Panc1 (cell line): Measurements from ENCODE around the gene CTRB1. TPM values are rescaled to one million over a fixed set of nuclear protein-coding genes. Genes with fewer than 3 reads are reported as not detected.
"Not testable (repeated sequence)": the region's sequence is repeated elsewhere in the genome, so short reads cannot be mapped to it uniquely, and the experiment has no call there.

Experiments
- ATAC-seq: fragments of 200-7000 bp; cut with Tn5 transposase; 2 replicates; pipeline ENCODE4 v1.9.1; 2020; ENCODE audit warnings: mild to moderate bottlenecking, moderate library complexity
- BruUV-seq: library from RNA; stranded (reverse); fragments of 400-500 nt; replicated peaks from 2 replicates; lab custom pipeline; 2021; lab: Mats Ljungman, UMichigan
- CTCF ChIA-PET: fragments of 300-600 bp; sonication (Branson Sonifier 250); formaldehyde crosslinking; loops from one replicate; lab custom pipeline; 2022; ENCODE audit warnings: antibody characterized with exemption; lab: Charles Lee
- POLR2A ChIA-PET: fragments of 300-600 bp; sonication (Branson Sonifier 250); formaldehyde crosslinking; loops from one replicate; lab custom pipeline; 2022; ENCODE audit warnings: antibody characterized with exemption; lab: Charles Lee
- DNase-seq: peaks from one replicate; pipeline ENCODE4 v3.0.0-alpha.2; 2010; ENCODE audit warnings: low read depth, low spot score
- H3K27ac ChIP-seq: 2 replicates; pipeline ENCODE4 v1.5.1; 2011; ENCODE audit warnings: mild to moderate bottlenecking, low read length, inconsistent platforms
- H3K27me3 ChIP-seq: fragments of 200-500 bp; sonication (Bioruptor generic); 2 replicates; pipeline ENCODE4 v1.6.0; 2014; ENCODE audit warnings: low read length, inconsistent platforms; ENCODE audit not compliant: control insufficient read depth, insufficient read depth
- H3K36me3 ChIP-seq: fragments of 200-500 bp; sonication (Bioruptor generic); 2 replicates; pipeline ENCODE4 v1.5.1; 2014; ENCODE audit warnings: inconsistent platforms, mild to moderate bottlenecking, low read length, moderate library complexity; ENCODE audit not compliant: control insufficient read depth, insufficient read depth
- H3K4me1 ChIP-seq: 2 replicates; pipeline ENCODE4 v1.5.1; 2011; ENCODE audit warnings: inconsistent platforms, mild to moderate bottlenecking, low read length, moderate library complexity; ENCODE audit not compliant: control insufficient read depth, insufficient read depth
- H3K4me3 ChIP-seq, 2 experiments: 2 replicates each; pipeline ENCODE4 v1.5.1; 2011 to 2012; ENCODE audit warnings: low read depth in 2 of 2, low read length in 2 of 2, mild to moderate bottlenecking in 2 of 2, inconsistent platforms in 1 of 2, moderate library complexity in 1 of 2
- H3K9me3 ChIP-seq: fragments of 200-500 bp; sonication (Bioruptor generic); 2 replicates; pipeline ENCODE4 v1.5.1; 2014; ENCODE audit warnings: low read depth, mild to moderate bottlenecking, inconsistent platforms, low read length, moderate library complexity; ENCODE audit not compliant: control insufficient read depth, insufficient read depth
- POLR2AphosphoS5 ChIP-seq: IDR thresholded peaks from 2 replicates; pipeline ENCODE4 v1.6.1; 2012; ENCODE audit warnings: mild to moderate bottlenecking, low read depth, low read length, moderate library complexity
- SIN3A ChIP-seq: IDR thresholded peaks from 2 replicates; pipeline ENCODE4 v1.6.1; 2012; ENCODE audit warnings: low read depth, mild to moderate bottlenecking, low read length, moderate library complexity, borderline replicate concordance; ENCODE audit not compliant: insufficient read depth
- TCF7L2 ChIP-seq: IDR thresholded peaks from 2 replicates; pipeline ENCODE4 v1.6.1; 2011; ENCODE audit warnings: mild to moderate bottlenecking, low read depth, low read length, inconsistent platforms
- in situ Hi-C: cut with HindIII; loops from 2 replicates; pipeline ENCODE4 v1.10.0; 2016; ENCODE audit warnings: low sequenced_read_pairs, low pct_unique_long_range_greater_than_20kb
- intact Hi-C: fragments of 100-400 bp; cut with micrococcal nuclease; formaldehyde crosslinking; loops from one replicate; pipeline ENCODE4 v1.10.0; 2022; ENCODE audit not compliant: unreplicated experiment
- total RNA-seq: library from RNA; stranded (reverse); gene quantifications from one replicate; pipeline ENCODE4 v1.2.1, GENCODE V29; 2021; ENCODE audit not compliant: unreplicated experiment
- TF ChIP-seq, protein P1 (sequence below): fragments of 450-650 bp; IDR thresholded peaks from 2 replicates; pipeline ENCODE4 v1.5.1; 2017; ENCODE audit warnings: mild to moderate bottlenecking
- TF ChIP-seq, protein P2 (sequence below), 2 experiments: IDR thresholded peaks; 2 replicates each; pipeline ENCODE4 v1.6.1; 2011 to 2012; ENCODE audit warnings: low read depth in 2 of 2, control low read depth in 1 of 2, low read length in 1 of 2, mild to moderate bottlenecking in 1 of 2, moderate library complexity in 1 of 2; ENCODE audit not compliant: insufficient read depth in 1 of 2

The CTRB1 gene
- total RNA-seq, 1 experiment from 2014 or later: 2.7 TPM

DNA sequence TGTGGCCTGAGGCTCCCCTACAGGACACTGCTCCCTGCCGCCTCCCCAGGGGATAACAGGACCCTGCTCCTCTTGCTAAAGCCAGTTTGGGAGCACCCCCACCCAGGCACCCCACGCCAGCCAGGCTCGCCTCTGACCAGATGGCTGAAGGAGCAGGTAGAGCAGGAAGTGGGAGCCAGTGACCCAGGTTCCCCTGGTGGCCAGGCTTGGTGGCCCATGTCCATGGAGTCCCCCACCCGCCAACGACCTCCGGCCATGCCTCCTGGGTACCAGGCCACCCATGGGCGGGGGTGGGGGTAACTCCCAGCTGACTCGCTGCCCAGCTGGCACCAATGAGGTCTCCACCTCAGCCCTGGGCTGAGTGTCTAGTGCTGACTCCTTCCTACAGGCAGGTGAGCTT is 22.6 kb downstream of the CTRB1 start:
- ATAC-seq (no peak), DNase-seq (no peak)
- intact Hi-C loops: no loop called here
- Histone ChIP-seq H3K27ac (0 out of 2 replicates have a peak overlapping the region, but pooled peaks have one; percentile 12), H3K36me3 (no peaks in the 10 kb centered on the region; the same call in 1 of the 2 replicates), H3K4me3 (no peak overlapping the region), H3K4me1 (peaks cover 55% of the 10 kb centered on the region), H3K9me3 (no peaks in the 10 kb centered on the region), H3K27me3 (no peaks in the 10 kb centered on the region)
- POLR2A ChIA-PET: no interaction called here
- TF ChIP-seq, protein P1, sequence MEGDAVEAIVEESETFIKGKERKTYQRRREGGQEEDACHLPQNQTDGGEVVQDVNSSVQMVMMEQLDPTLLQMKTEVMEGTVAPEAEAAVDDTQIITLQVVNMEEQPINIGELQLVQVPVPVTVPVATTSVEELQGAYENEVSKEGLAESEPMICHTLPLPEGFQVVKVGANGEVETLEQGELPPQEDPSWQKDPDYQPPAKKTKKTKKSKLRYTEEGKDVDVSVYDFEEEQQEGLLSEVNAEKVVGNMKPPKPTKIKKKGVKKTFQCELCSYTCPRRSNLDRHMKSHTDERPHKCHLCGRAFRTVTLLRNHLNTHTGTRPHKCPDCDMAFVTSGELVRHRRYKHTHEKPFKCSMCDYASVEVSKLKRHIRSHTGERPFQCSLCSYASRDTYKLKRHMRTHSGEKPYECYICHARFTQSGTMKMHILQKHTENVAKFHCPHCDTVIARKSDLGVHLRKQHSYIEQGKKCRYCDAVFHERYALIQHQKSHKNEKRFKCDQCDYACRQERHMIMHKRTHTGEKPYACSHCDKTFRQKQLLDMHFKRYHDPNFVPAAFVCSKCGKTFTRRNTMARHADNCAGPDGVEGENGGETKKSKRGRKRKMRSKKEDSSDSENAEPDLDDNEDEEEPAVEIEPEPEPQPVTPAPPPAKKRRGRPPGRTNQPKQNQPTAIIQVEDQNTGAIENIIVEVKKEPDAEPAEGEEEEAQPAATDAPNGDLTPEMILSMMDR: no peak
- TF ChIP-seq, protein P2, sequence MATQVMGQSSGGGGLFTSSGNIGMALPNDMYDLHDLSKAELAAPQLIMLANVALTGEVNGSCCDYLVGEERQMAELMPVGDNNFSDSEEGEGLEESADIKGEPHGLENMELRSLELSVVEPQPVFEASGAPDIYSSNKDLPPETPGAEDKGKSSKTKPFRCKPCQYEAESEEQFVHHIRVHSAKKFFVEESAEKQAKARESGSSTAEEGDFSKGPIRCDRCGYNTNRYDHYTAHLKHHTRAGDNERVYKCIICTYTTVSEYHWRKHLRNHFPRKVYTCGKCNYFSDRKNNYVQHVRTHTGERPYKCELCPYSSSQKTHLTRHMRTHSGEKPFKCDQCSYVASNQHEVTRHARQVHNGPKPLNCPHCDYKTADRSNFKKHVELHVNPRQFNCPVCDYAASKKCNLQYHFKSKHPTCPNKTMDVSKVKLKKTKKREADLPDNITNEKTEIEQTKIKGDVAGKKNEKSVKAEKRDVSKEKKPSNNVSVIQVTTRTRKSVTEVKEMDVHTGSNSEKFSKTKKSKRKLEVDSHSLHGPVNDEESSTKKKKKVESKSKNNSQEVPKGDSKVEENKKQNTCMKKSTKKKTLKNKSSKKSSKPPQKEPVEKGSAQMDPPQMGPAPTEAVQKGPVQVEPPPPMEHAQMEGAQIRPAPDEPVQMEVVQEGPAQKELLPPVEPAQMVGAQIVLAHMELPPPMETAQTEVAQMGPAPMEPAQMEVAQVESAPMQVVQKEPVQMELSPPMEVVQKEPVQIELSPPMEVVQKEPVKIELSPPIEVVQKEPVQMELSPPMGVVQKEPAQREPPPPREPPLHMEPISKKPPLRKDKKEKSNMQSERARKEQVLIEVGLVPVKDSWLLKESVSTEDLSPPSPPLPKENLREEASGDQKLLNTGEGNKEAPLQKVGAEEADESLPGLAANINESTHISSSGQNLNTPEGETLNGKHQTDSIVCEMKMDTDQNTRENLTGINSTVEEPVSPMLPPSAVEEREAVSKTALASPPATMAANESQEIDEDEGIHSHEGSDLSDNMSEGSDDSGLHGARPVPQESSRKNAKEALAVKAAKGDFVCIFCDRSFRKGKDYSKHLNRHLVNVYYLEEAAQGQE (IDR thresholded peaks at IDR 0.05; ENCODE audit: insufficient read depth in 1 of 2, low read depth in 2 of 2, low read length in 1 of 2): no peak
- TF ChIP-seq POLR2AphosphoS5 (no peak), TCF7L2 (no peak), SIN3A (no peak)
- CTCF ChIA-PET: no interaction called here
- no TSS peak for BruUV-seq
- in situ Hi-C loops: no loop called here

DNA sequence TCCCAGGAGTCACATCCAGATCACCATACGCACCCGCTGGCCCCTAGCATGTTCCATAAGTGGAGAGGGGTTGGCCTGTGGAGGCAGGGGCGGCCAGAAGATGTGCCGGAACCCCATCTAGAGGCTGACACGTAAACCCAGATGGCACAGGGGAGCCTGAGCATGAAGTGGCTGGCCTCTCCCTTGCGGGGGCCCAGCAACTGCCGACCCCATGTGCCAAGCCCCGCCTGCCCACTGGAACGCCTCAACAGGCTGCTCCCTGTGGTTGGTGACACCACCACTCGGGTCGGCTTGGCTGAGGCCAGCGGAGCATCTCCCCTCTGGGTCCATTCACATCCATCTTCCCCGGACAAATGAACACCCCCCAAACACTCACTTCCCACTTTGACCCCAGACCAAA is 23.2 kb downstream of the CTRB1 start:
- POLR2A ChIA-PET: no interaction called here
- in situ Hi-C loops: no loop called here
- no peaks in the 10 kb centered on the region for H3K27me3 ChIP-seq
- intact Hi-C loops: no loop called here
- no peak overlapping the region for H3K27ac ChIP-seq
- CTCF ChIA-PET: no interaction called here
- H3K4me1 ChIP-seq: peaks cover 60% of the 10 kb centered on the region
- BruUV-seq: no TSS peak
- no peaks in the 10 kb centered on the region for H3K9me3 ChIP-seq
- DNase-seq: no peak
- no peak for ATAC-seq
- TF ChIP-seq TCF7L2 (no peak), SIN3A (no peak), POLR2AphosphoS5 (no peak)
- TF ChIP-seq, protein P1: no peak
- TF ChIP-seq, protein P2 (IDR thresholded peaks at IDR 0.05; ENCODE audit: insufficient read depth in 1 of 2, low read depth in 2 of 2, low read length in 1 of 2): no peak
- H3K36me3 ChIP-seq: no peaks in the 10 kb centered on the region; the same call in 1 of the 2 replicates
- no peak overlapping the region for H3K4me3 ChIP-seq

DNA sequence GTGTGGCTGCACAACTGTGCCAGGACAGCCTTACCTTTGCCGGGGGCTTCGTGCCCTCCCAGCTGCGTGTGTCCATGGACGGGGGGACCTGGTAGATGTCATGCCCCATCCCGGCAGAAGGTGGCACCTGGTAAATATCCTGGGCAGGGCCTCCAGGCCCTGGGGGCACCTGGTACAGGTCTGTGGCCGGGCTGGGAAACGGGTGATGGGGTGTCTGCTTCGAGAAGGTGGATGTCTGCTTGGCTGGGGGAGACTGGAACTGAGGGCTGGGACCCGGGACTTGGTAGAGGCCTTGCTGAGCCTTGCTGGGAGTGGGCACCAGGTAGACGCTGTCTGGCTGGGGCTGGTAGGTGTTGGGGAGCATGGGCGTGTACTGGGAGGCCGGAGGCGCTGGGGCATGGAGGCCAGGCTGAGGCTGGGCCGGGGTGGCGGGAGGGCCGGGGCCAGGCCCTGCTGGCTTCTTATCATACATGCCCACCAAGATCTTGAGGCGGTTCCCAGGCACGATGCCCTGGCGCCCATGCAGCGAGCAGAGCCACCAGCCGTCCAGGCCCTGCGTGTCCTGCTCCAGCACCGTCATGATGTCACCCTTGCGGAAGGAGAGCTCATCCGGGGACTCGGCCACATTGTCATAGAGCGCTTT is 23.8 kb downstream of the CTRB1 start:
- POLR2A ChIA-PET, H3K4me3 ChIP-seq, H3K27ac ChIP-seq, ATAC-seq, in situ Hi-C loops, BruUV-seq, H3K36me3 ChIP-seq, DNase-seq, intact Hi-C loops, CTCF ChIA-PET, H3K9me3 ChIP-seq, H3K27me3 ChIP-seq: not testable (repeated sequence)
- peaks cover 66% of the 10 kb centered on the region for H3K4me1 ChIP-seq
